Measurements from ENCODE around the gene FBXL16. TPM values are rescaled to one million over a fixed set of nuclear protein-coding genes. Genes with fewer than 3 reads are reported as not detected.
"Not testable (repeated sequence)": the region's sequence is repeated elsewhere in the genome, so short reads cannot be mapped to it uniquely, and the experiment has no call there.

The FBXL16 gene
- total RNA-seq, 1 donor from 2014 or later, result 8.0 TPM

GRCh38 chr16:694187-694862 is 11.3 kb downstream of the FBXL16 start:
- intact Hi-C loops (cut with micrococcal nuclease), result no loop called here

- intact Hi-C loops (cut with micrococcal nuclease), result no loop called here
Observed at GRCh38 chr16:693766-694165, 11.8 kb downstream of the FBXL16 start.

- intact Hi-C loops (cut with micrococcal nuclease), result no loop called here
Observed at GRCh38 chr16:693364-693763, 12.2 kb downstream of the FBXL16 start.

- intact Hi-C loops (cut with micrococcal nuclease), result no loop called here
Observed at GRCh38 chr16:692356-693108, 13.1 kb downstream of the FBXL16 start.

- intact Hi-C loops (cut with micrococcal nuclease), result not testable (repeated sequence)
Observed at GRCh38 chr16:691242-691641, 14.4 kb downstream of the FBXL16 start.

GRCh38 chr16:689175-689897 is 16.3 kb downstream of the FBXL16 start:
- intact Hi-C loops (cut with micrococcal nuclease), result no loop called here

- intact Hi-C loops (cut with micrococcal nuclease), result no loop called here
Observed at GRCh38 chr16:687499-687898, 18.1 kb downstream of the FBXL16 start.

GRCh38 chr16:686459-687260 is 18.9 kb downstream of the FBXL16 start:
- intact Hi-C loops (cut with micrococcal nuclease), result no loop called here

GRCh38 chr16:685967-686366 is 19.6 kb downstream of the FBXL16 start:
- intact Hi-C loops (cut with micrococcal nuclease), result loop anchor here (2.0 kb wide), 1 partner anchor 97 kb away; no protein-coding TSS in a partner anchor

- intact Hi-C loops (cut with micrococcal nuclease), result loop anchor here (1.0 to 5.0 kb wide), 7 partner anchors 10 to 333 kb away; partner anchors contain the start of genes AXIN1, CAPN15, CCDC78 and HAGHL
Observed at GRCh38 chr16:684961-685696, 20.5 kb downstream of the FBXL16 start.

GRCh38 chr16:684071-684794 is 21.4 kb downstream of the FBXL16 start, which contains the start of gene JMJD8:
JMJD8 (minus strand) TSS chr16:684334; CDS start chr16:684319, 15 bp downstream.
- intact Hi-C loops (cut with micrococcal nuclease), result loop anchor here (1.0 to 5.0 kb wide), 7 partner anchors 11 to 332 kb away; partner anchors contain the start of genes AXIN1, CAPN15, CCDC78 and HAGHL

GRCh38 chr16:683396-684070 is 22.1 kb downstream of the FBXL16 start:
- intact Hi-C loops (cut with micrococcal nuclease), result loop anchor here (1.0 to 5.0 kb wide), 7 partner anchors 12 to 331 kb away; partner anchors contain the start of genes AXIN1, CAPN15, CCDC78 and HAGHL

- intact Hi-C loops (cut with micrococcal nuclease), result loop anchor here (5.0 kb wide), 1 partner anchor 45 kb away; the partner anchor contains the start of genes CCDC78 and HAGHL
Observed at GRCh38 chr16:682493-683395, 22.9 kb downstream of the FBXL16 start.

- intact Hi-C loops (cut with micrococcal nuclease), result loop anchor here (5.0 kb wide), 1 partner anchor 45 kb away; the partner anchor contains the start of genes CCDC78 and HAGHL
Observed at GRCh38 chr16:681746-682427, 23.7 kb downstream of the FBXL16 start.

- intact Hi-C loops (cut with micrococcal nuclease), result loop anchor here (1.0 to 5.0 kb wide), 2 partner anchors 46 to 154 kb away; partner anchors contain the start of genes CAPN15, CCDC78 and HAGHL
Observed at GRCh38 chr16:680967-681745, 24.4 kb downstream of the FBXL16 start.

GRCh38 chr16:680625-680945 is 25.0 kb downstream of the FBXL16 start:
- intact Hi-C loops (cut with micrococcal nuclease), result loop anchor here (1.0 to 5.0 kb wide), 2 partner anchors 47 to 153 kb away; partner anchors contain the start of genes CAPN15, CCDC78 and HAGHL

Data from T-helper 1 cell treated with Interleukin-12 subunit alpha and Interleukin-12 subunit beta and Interleukin-4 antibody, amounts not matched to agents 30 ng/mL and 1 ng/mL, for 36 hours (primary cell).